ENCODE measurements around the gene FMN1.

The FMN1 gene

DNA sequence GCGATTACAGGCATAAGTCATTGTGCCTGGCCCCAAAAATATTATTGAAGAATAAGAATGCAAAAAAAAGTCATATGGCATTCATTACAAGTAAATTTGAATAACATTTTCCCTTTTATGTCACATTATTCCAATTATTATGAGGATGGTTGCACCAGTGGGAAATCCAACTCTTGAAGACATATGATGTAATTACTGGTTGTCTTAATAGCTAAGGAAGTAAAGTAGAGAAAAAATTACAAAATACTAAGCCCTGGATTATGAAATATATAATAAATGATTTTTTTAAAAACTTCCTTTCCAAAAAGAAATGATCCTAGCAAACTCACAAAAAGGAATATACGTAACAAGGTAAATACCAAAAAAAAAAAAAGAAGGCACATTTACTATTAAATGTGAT, 98.9 kb downstream of the FMN1 start:
- ChIA-PET CTCF (no interaction called here), POLR2A (no interaction called here)
- DNase-seq (ENCODE audit: extremely low spot score) = no peak
- no peak for TF ChIP-seq TARDBP (IDR thresholded peaks at IDR 0.05)
- TF ChIP-seq FOXM1 (IDR thresholded peaks at IDR 0.05; ENCODE audit: borderline replicate concordance) = no peak
- no peak for TF ChIP-seq BHLHE40 (IDR thresholded peaks at IDR 0.05; ENCODE audit: borderline replicate concordance)

GRCh38 chr15:33094336-33094735, 100.2 kb downstream of the FMN1 start:
- DNase-seq (ENCODE audit: extremely low spot score) = no peak
- POLR2A ChIA-PET = no interaction called here
- CTCF ChIA-PET = no interaction called here
- TF ChIP-seq FOXK2 (IDR thresholded peaks at IDR 0.05) = no peak
- TF ChIP-seq SUZ12 (IDR thresholded peaks at IDR 0.05) = no peak
- no peak for TF ChIP-seq FOXA1 (IDR thresholded peaks at IDR 0.05)

DNA sequence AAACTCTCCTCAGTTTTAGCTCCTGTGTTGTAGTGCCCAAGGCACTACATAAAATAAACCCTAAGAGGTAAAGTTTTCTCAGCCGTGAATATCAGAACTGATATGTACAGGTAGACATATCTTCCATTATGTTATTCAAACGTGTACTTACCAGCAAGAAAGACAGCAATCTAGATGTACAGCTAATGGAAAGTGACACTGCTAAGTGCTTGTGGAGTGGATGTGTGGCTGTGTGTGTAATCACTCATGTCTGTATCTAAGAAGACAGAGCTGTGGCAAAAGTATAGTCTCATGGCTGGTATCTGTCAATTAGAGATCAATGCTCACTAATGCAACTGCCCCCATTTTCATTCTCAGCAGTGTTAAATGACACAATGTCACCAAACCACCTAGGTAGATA, 101.3 kb downstream of the FMN1 start:
- CTCF ChIA-PET = no interaction called here
- POLR2A ChIA-PET = no interaction called here
- TF ChIP-seq TARDBP (IDR thresholded peaks at IDR 0.05) (no peak), NFRKB (IDR thresholded peaks at IDR 0.05) (no peak), FOXK2 (IDR thresholded peaks at IDR 0.05) (no peak), FOXM1 (IDR thresholded peaks at IDR 0.05; ENCODE audit: borderline replicate concordance) (no peak), ELF4 (IDR thresholded peaks at IDR 0.05) (no peak), CTBP1 (IDR thresholded peaks at IDR 0.05; ENCODE audit: borderline replicate concordance) (no peak), L3MBTL2 (conservative IDR thresholded peaks at IDR 0.05) (no peak), LEF1 (IDR thresholded peaks at IDR 0.05; ENCODE audit: borderline replicate concordance) (no peak), ZNF384 (IDR thresholded peaks at IDR 0.05) (no peak)
- TF ChIP-seq, protein P1, sequence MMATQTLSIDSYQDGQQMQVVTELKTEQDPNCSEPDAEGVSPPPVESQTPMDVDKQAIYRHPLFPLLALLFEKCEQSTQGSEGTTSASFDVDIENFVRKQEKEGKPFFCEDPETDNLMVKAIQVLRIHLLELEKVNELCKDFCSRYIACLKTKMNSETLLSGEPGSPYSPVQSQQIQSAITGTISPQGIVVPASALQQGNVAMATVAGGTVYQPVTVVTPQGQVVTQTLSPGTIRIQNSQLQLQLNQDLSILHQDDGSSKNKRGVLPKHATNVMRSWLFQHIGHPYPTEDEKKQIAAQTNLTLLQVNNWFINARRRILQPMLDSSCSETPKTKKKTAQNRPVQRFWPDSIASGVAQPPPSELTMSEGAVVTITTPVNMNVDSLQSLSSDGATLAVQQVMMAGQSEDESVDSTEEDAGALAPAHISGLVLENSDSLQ (IDR thresholded peaks at IDR 0.05) = no peak
- no peak for DNase-seq (ENCODE audit: extremely low spot score)

GRCh38 chr15:33091983-33092693, 102.4 kb downstream of the FMN1 start:
- TF ChIP-seq ARNT (IDR thresholded peaks at IDR 0.05) (no peak), TARDBP (IDR thresholded peaks at IDR 0.05) (no peak), SUZ12 (IDR thresholded peaks at IDR 0.05) (no peak), L3MBTL2 (conservative IDR thresholded peaks at IDR 0.05) (no peak), ELF4 (IDR thresholded peaks at IDR 0.05) (no peak), FOXK2 (IDR thresholded peaks at IDR 0.05) (no peak), BHLHE40 (IDR thresholded peaks at IDR 0.05; ENCODE audit: borderline replicate concordance) (no peak), ZNF384 (IDR thresholded peaks at IDR 0.05) (no peak), CTBP1 (IDR thresholded peaks at IDR 0.05; ENCODE audit: borderline replicate concordance) (no peak), LEF1 (IDR thresholded peaks at IDR 0.05; ENCODE audit: borderline replicate concordance) (no peak)
- TF ChIP-seq, protein P1 (IDR thresholded peaks at IDR 0.05) = no peak
- POLR2A ChIA-PET = no interaction called here
- CTCF ChIA-PET = interaction anchor here (0.7 to 1.1 kb wide), 2 partner anchors 40 to 1118 kb away, joined by 3 to 4 read pairs; partner anchors contain the start of gene KATNBL1
- DNase-seq (ENCODE audit: extremely low spot score) = no peak

- ChIA-PET POLR2A (no interaction called here), CTCF (interaction anchor here (0.7 to 1.4 kb wide), 3 partner anchors 42 to 43 kb away, joined by 3 to 6 read pairs (median 3); no protein-coding TSS in a partner anchor)
- TF ChIP-seq SP1 (IDR thresholded peaks at IDR 0.05) (no peak), CTBP1 (IDR thresholded peaks at IDR 0.05; ENCODE audit: borderline replicate concordance) (no peak), TARDBP (IDR thresholded peaks at IDR 0.05) (no peak), NFRKB (IDR thresholded peaks at IDR 0.05) (no peak), FOXM1 (IDR thresholded peaks at IDR 0.05; ENCODE audit: borderline replicate concordance) (no peak)
- DNase-seq (ENCODE audit: extremely low spot score) = no peak
These were observed 104.4 kb downstream of the FMN1 start for GRCh38 chr15:33089878-33090757.

DNA sequence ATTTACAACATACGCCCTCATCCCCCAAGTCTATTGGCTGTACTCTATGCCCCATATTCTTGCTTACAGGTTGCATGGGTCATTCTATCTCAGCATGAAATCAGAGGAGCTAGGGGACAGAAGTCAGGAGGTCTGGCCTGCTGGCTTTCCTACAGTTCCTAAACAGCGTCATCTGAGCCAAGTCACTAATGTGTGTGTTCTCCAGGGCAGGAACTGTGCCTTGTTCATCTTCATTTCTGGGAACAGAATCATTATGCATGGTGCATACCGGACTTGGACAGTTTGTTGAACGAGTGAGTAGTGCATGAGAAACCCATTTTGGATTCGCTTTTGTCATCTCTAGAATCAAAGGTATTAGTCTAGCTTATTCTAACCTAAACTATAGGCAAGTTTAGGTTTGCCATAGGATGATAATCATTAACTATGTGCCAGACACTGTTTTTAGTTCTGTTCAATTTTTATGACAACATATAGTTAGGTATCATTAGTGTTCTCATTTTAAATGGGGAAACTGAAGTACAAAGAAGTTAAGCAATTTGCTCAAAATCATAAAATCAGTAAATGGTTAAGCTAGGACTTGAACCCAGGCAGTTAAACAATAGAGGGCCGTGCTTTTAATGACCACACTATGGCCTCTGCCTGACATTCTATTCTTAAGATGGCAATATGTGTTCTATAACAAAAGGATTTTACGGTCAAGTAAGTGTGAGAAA, 105.2 kb downstream of the FMN1 start:
- CTCF ChIA-PET = interaction anchor here (1.4 kb wide), 2 partner anchors 43 to 44 kb away, joined by 3 to 6 read pairs; no protein-coding TSS in a partner anchor
- no peak for TF ChIP-seq ZNF384 (IDR thresholded peaks at IDR 0.05)
- TF ChIP-seq HDGF (IDR thresholded peaks at IDR 0.05; ENCODE audit: borderline replicate concordance) = no peak
- no peak for TF ChIP-seq FOXM1 (IDR thresholded peaks at IDR 0.05; ENCODE audit: borderline replicate concordance)
- no peak for TF ChIP-seq ELF4 (IDR thresholded peaks at IDR 0.05)
- no peak for TF ChIP-seq ARNT (IDR thresholded peaks at IDR 0.05)
- DNase-seq (ENCODE audit: extremely low spot score) = no peak
- POLR2A ChIA-PET = no interaction called here

All from HEK293T (cell line).